ENCODE measurements around the gene C6orf141.

Gene C6orf141

GRCh38 chr6:49530141-49530776 is 20.2 kb upstream of the C6orf141 start:
- no peak for TF ChIP-seq EZH2phosphoT487 (conservative IDR thresholded peaks at IDR 0.05; ENCODE audit: low read length)
- no peak for TF ChIP-seq CTCF (IDR thresholded peaks at IDR 0.05; ENCODE audit: insufficient read depth, low read length, poor library complexity, severe bottlenecking)
- no peaks in the 10 kb centered on the region for H3K9me3 ChIP-seq (ENCODE audit: insufficient read depth, low read length)
- H3K36me3 ChIP-seq (ENCODE audit: low read length) = no peaks in the 10 kb centered on the region
- no peak overlapping the region for H3K4me2 ChIP-seq (ENCODE audit: low read depth, low read length, poor library complexity, severe bottlenecking)
- H2AFZ ChIP-seq (ENCODE audit: low read depth, low read length, severe bottlenecking) = no peak overlapping the region
- no peaks in the 10 kb centered on the region for H3K27me3 ChIP-seq (ENCODE audit: low read length)
- no peaks in the 10 kb centered on the region for H4K20me1 ChIP-seq (ENCODE audit: low read depth, low read length)
- H3K9me2 ChIP-seq (replicated peaks; ENCODE audit: insufficient read depth, low read length) = no peaks in the 10 kb centered on the region
- no peaks in the 10 kb centered on the region for H3K79me2 ChIP-seq (ENCODE audit: insufficient read depth, low read length)
- no peak overlapping the region for H3K9ac ChIP-seq (ENCODE audit: low read length)
- no peak overlapping the region for H3K27ac ChIP-seq (ENCODE audit: low read depth, low read length)
- no peak overlapping the region for H3K4me3 ChIP-seq (ENCODE audit: insufficient read depth, low read length, poor library complexity, severe bottlenecking)
- H3F3A ChIP-seq (ENCODE audit: insufficient read depth) = no peaks in the 10 kb centered on the region

DNA sequence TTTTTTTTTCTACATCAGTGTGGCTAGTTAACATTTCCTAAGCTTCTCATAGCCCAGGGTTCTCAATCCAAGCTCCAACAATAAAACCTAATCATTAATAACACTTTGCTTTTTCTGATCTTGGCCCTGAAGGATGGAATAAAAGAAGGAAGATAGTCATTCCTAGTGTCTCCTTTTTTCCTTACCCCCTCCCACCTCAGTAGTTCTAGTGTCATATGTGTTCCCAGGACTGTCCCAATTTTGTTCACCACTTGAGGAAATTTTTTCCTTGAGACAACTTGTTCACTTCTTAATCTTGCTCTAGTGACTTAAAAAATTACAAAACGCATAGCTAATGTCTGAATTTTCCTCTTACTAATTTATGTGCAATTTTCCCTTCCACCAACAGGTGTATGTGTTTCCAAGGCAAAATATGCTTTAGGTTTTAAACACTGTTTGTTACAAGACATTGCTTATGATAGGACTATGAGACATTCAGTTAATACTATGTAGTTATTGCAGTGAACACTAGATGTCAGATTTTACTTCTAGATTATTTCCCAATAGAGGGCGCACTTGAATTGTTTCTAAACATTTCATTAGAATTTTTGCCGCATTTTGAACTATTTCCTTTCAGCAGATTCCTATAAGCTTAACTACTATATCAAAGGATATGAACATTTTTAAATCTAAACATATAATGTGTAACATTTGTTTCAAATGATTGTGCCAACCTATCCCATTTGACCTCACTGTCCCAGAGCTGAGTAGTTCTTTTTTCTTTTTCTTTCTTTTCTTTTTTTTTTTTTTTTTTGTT is 18.5 kb upstream of the C6orf141 start:
- TF ChIP-seq EZH2phosphoT487 (conservative IDR thresholded peaks at IDR 0.05; ENCODE audit: low read length) (no peak), CTCF (IDR thresholded peaks at IDR 0.05; ENCODE audit: insufficient read depth, low read length, poor library complexity, severe bottlenecking) (peak; percentile 100)
- no peaks in the 10 kb centered on the region for H3K36me3 ChIP-seq (ENCODE audit: low read length)
- H3K4me2 ChIP-seq (ENCODE audit: low read depth, low read length, poor library complexity, severe bottlenecking) = peak overlapping the region; percentile 40
- H3K4me3 ChIP-seq (ENCODE audit: insufficient read depth, low read length, poor library complexity, severe bottlenecking) = no peak overlapping the region
- H3K27me3 ChIP-seq (ENCODE audit: low read length) = no peaks in the 10 kb centered on the region
- H3F3A ChIP-seq (ENCODE audit: insufficient read depth) = no peaks in the 10 kb centered on the region
- H3K27ac ChIP-seq (ENCODE audit: low read depth, low read length) = no peak overlapping the region
- H4K20me1 ChIP-seq (ENCODE audit: low read depth, low read length) = no peaks in the 10 kb centered on the region
- no peaks in the 10 kb centered on the region for H3K9me3 ChIP-seq (ENCODE audit: insufficient read depth, low read length)
- H3K9ac ChIP-seq (ENCODE audit: low read length) = peak overlapping the region; percentile 9; the same call in 1 of the 2 replicates
- H3K9me2 ChIP-seq (replicated peaks; ENCODE audit: insufficient read depth, low read length) = no peaks in the 10 kb centered on the region
- peak overlapping the region; percentile 29 for H2AFZ ChIP-seq (ENCODE audit: low read depth, low read length, severe bottlenecking)
- H3K79me2 ChIP-seq (ENCODE audit: insufficient read depth, low read length) = no peaks in the 10 kb centered on the region

DNA sequence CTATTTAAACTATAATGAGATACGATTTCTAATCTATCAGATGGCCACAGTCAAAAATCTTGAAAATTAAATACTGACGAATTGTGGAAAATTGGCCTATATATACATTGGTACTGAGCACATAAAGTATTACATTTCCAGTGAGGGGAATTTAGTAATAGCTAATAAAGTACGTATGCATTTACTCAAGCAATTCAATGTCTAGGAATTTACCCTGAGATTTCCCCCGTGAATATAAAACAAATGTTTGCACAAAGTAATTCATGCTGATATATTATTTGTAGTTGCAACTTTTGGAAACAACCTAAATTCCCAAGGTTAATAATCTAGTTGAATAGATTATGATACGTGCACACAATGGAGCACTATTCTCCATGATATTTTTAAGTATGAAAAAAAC is 14.7 kb upstream of the C6orf141 start:
- no peaks in the 10 kb centered on the region for H3K79me2 ChIP-seq (ENCODE audit: insufficient read depth, low read length)
- no peak overlapping the region for H3K27ac ChIP-seq (ENCODE audit: low read depth, low read length)
- no peaks in the 10 kb centered on the region for H3K36me3 ChIP-seq (ENCODE audit: low read length)
- H2AFZ ChIP-seq (ENCODE audit: low read depth, low read length, severe bottlenecking) = no peak overlapping the region
- peaks cover 5% of the 10 kb centered on the region; the same call in 1 of the 2 replicates for H3K27me3 ChIP-seq (ENCODE audit: low read length)
- no peak overlapping the region for H3K4me2 ChIP-seq (ENCODE audit: low read depth, low read length, poor library complexity, severe bottlenecking)
- H3K9ac ChIP-seq (ENCODE audit: low read length) = no peak overlapping the region
- no peak overlapping the region for H3K4me3 ChIP-seq (ENCODE audit: insufficient read depth, low read length, poor library complexity, severe bottlenecking)
- H3K9me3 ChIP-seq (ENCODE audit: insufficient read depth, low read length) = no peaks in the 10 kb centered on the region
- H4K20me1 ChIP-seq (ENCODE audit: low read depth, low read length) = no peaks in the 10 kb centered on the region
- TF ChIP-seq EZH2phosphoT487 (conservative IDR thresholded peaks at IDR 0.05; ENCODE audit: low read length) (no peak), CTCF (IDR thresholded peaks at IDR 0.05; ENCODE audit: insufficient read depth, low read length, poor library complexity, severe bottlenecking) (no peak)
- H3F3A ChIP-seq (ENCODE audit: insufficient read depth) = no peaks in the 10 kb centered on the region
- H3K9me2 ChIP-seq (replicated peaks; ENCODE audit: insufficient read depth, low read length) = no peaks in the 10 kb centered on the region
